Daoy (cell line): ENCODE measurements around the gene P2RY2. TPM values are rescaled to one million over a fixed set of nuclear protein-coding genes. Genes with fewer than 3 reads are reported as not detected.
A peak's percentile ranks its signal among the peaks of the same experiment; 100 is the strongest.
"Not testable (repeated sequence)": the region's sequence is repeated elsewhere in the genome, so short reads cannot be mapped to it uniquely, and the experiment has no call there.

Source experiments
- DNase-seq: peaks from one replicate; pipeline ENCODE4 v3.0.0-alpha.2; 2015; ENCODE audit warnings: low read depth
- total RNA-seq: library from RNA; depleted of rRNA; stranded (reverse); fragments of >200 nt; shearing (Covaris generic); gene quantifications from 2 replicates; pipeline ENCODE4 v1.2.3, GENCODE V29; 2014

The P2RY2 gene
- total RNA-seq, 1 experiment from 2014 or later: 0.74 TPM

GRCh38 chr11:73227571-73228211 is 9.6 kb downstream of the P2RY2 start:
- DNase-seq: no peak

- DNase-seq: no peak
These were observed 10.4 kb downstream of the P2RY2 start for GRCh38 chr11:73228268-73229134.

DNA sequence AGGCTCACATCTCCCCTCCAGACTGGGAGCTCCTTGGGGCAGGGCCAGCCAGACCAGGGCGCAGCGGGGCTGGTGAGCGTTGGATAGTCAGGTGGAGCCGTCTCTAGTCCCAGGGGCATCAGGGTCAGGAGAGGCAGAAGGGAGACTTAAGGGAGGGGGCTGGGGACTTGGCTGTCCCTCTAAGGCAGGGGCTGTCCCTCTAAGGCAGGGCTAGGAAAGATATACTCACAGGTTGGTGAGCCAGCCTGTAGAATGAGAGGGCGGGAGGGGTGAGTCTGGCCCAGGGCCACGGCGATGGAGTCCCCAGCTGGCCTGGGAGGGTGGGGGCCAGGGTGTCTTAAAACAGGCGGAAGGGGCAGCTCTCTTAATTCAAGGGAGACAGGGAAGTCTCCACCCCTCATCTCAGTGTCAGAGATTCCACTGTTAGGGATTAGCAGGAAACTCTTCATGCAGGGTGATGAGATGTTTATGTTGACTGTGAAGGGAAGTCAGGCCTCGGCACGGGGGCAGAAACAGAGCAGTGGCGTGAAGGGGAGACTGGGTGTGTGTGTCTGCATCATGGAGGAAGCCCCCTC is 11.3 kb downstream of the P2RY2 start:
- no peak for DNase-seq

DNA sequence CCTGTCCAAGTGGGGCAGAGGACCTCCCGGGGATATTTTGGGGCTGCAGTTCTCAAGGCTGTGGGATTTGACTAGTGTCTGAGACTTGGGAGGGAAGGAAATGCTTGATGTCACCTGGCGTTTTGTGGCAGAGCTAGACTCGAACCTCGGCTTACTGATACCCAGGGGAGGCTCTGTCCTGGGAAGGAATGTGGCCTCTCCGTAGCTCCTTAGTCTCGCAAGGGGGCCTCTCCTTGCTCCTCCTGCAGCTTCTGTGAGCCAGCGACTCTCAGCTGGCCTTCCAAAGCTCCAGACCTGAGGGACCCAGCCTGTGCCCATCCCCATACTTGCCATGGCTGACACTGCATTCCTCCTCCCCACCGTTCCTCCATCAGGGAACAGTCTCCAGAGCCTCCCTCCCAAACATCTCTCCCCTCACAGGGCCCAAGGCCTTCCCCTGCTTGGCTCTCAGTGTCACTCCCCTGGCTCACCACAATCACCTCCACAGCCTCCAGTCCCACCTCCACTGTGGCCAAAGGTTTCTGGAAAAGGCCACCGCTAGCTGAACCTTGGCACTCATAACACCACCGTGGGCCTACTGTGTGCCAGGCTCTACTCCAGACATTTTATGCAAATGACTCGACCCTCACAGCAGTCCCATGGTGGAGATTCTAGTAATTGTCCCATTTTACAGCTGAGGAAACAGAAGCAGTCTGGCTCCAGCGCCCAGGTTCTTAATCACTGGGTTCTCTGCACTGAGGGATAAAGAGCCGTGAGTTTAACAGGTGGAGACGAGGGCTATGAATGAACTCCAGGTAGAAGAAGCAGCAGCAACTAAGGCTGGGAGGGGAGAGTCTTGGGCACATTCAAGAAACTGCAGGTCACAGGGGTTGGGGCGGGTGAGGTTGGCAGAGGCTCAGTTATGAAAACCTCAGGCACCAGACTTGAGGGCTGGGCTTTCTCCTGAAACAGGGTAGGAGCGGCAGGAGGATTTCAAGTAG is 12.1 kb downstream of the P2RY2 start:
- no peak for DNase-seq

DNA sequence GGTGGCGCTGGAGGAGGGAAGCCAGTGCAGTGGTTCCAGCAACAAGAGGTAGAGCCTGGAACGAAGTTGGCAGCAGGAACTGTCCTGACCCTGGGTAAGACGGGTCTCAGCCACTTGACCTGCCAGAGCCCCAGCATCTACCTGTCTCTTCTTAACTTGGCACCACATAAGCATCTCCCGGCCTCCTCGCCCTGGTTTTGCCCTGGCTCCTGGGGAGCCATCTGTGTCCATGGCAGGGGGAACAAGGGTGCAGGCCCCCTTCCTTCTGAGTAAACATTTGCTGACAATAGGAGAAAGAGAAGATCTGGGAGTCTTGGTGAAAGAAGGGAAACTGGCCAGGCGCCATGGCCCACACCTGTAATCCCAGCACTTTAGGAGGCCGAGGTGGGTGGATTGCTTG is 12.8 kb downstream of the P2RY2 start:
- DNase-seq: no peak

- not testable (repeated sequence) for DNase-seq
These were observed 14.4 kb downstream of the P2RY2 start for GRCh38 chr11:73232487-73232886.

DNA sequence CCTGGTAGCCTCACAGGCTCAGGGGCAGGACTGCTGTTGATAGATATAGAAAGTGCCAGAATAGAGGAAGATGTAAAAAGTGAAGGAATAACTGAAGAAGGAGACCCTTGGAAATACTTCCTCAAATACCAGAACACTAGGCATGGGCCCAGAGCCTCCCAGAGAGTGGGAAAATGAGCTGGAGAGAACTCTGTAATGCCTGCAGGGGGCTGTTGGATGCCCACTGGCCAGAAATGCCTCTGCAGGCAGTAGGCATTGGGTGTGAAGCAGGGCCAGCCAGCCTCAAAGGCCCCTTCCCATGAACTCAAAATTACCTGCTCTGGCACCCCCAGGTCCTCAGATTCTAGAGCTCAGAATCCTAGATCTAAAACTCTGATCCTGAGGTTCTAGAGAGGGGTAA is 15.1 kb downstream of the P2RY2 start:
- DNase-seq: no peak

- DNase-seq: no peak
These were observed 15.8 kb downstream of the P2RY2 start for GRCh38 chr11:73233692-73234470.

GRCh38 chr11:73234471-73235181 is 16.5 kb downstream of the P2RY2 start:
- no peak for DNase-seq

GRCh38 chr11:73235236-73235786 is 17.2 kb downstream of the P2RY2 start:
- no peak for DNase-seq

DNA sequence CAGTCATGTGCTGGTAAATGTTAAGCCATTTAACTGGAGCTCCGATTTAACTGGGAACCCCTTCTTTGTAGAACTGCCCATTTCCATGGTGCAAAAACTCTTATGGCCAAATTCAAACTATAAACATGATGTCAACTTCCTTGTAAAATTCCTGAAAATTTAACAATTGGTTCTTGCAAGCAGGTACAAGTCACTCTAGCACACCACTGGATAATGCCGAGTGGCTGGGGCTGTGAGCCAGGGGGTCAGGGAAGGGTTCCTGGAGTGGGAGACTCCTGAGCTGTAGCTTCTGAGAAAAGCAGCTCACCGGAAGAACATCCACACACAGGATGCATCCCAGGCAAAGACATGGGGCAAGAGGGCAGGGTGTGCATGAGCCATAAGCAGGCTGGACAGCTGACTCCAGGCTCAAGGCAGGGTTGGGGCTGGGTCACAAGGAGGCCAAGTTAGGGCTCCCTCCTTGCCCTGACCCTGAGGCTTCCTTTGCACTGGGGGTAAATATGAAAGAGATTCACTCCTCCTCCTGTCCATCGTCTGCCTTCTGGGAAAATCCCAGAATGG is 18.2 kb downstream of the P2RY2 start:
- no peak for DNase-seq

GRCh38 chr11:73236854-73237253 is 18.8 kb downstream of the P2RY2 start:
- peak; percentile 49 for DNase-seq

GRCh38 chr11:73237471-73238290 is 19.6 kb downstream of the P2RY2 start:
- peak; percentile 28 for DNase-seq

GRCh38 chr11:73239111-73239521 is 21.0 kb downstream of the P2RY2 start:
- no peak for DNase-seq

- no peak for DNase-seq
These were observed 21.6 kb downstream of the P2RY2 start for GRCh38 chr11:73239571-73240189.

- DNase-seq: peak; percentile 19
These were observed 22.2 kb downstream of the P2RY2 start for GRCh38 chr11:73240190-73240781.

DNA sequence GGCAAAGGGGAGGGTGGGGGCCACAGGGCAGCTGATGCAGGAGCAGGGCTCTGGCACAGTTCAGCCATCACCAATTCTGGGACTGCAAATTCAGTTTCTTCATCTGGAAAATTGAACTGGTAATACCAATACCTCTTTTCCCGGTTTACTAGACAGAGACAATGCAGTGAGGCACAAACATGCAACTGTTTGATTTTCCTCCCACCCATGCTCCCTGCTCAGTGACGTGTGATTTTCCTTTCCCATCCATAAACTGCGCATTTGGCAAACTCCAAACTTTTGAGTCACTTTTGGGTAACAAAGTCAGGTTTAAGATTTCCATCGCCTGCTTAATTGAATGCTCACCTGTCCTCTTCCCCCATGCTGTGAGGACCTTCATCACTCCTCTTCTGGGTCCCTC is 23.2 kb downstream of the P2RY2 start:
- DNase-seq: no peak
